ENCODE data around the gene KLHL7. TPM values are rescaled to one million over a fixed set of nuclear protein-coding genes. Genes with fewer than 3 reads are reported as not detected.

KLHL7 gene
- total RNA-seq, 2 donors from 2014 or later, result 37.5 to 54.6 TPM

- Histone ChIP-seq H3K4me1 (ENCODE audit: control insufficient read depth, insufficient read depth, low read length) (peaks cover 5% of the 10 kb centered on the region), H3K9me3 (ENCODE audit: control insufficient read depth, low read length) (no peaks in the 10 kb centered on the region), H3K27me3 (ENCODE audit: control insufficient read depth, insufficient read depth, low read length, poor library complexity, severe bottlenecking) (peaks cover 69% of the 10 kb centered on the region), H3K9ac (ENCODE audit: extremely low read depth, low read length, poor library complexity, severe bottlenecking) (no peak overlapping the region), H3K4me3 (ENCODE audit: low read length) (no peak overlapping the region), H3K36me3 (ENCODE audit: control insufficient read depth, insufficient read depth, low read length) (no peaks in the 10 kb centered on the region), H3K27ac (ENCODE audit: low read depth, low read length) (no peak overlapping the region)
- Mint-ChIP-seq H3K36me3 (ENCODE audit: low read depth) (no peaks in the 10 kb centered on the region), H3K4me3 (no peak overlapping the region), H3K27ac (no peak overlapping the region), H3K9me3 (no peaks in the 10 kb centered on the region), H3K27me3 (ENCODE audit: insufficient read depth) (peaks cover 48% of the 10 kb centered on the region), H3K4me1 (peaks cover 31% of the 10 kb centered on the region)
- 71% methylated on average over 2 of the region's 2 CpGs; no CpG with 5 or more reads in 1 of the 2 experiments for WGBS, 2 experiments (ENCODE audit: insufficient coverage in 1 of 2, insufficient read length in 1 of 2)
- no peak for DNase-seq
- TF ChIP-seq CTCF (conservative IDR thresholded peaks at IDR 0.05), result no peak
Measured at GRCh38 chr7:23074443-23075261, 30.9 kb upstream of the KLHL7 start.

DNA sequence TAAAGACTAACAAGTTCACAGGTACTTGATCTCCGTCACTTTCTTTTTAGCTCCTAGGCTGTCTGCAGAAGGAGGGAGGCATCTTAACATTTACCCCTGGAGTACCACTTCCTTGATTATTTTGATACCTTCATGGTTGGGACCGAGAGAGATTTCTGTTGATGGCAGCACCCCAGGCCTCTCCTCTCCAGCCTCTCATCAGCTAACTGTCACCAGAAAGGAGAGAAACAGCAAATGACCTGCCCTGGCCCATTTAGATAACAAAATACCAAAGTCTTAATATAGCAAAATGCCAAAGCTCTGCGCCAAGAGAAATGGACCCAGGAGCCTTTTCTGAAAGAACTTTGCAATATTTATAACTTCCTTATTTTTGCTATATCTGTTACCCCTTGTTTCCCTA is 30.0 kb upstream of the KLHL7 start:
- Mint-ChIP-seq H3K27ac (no peak overlapping the region), H3K4me3 (no peak overlapping the region), H3K4me1 (peaks cover 31% of the 10 kb centered on the region), H3K9me3 (no peaks in the 10 kb centered on the region), H3K27me3 (ENCODE audit: insufficient read depth) (peaks cover 52% of the 10 kb centered on the region), H3K36me3 (ENCODE audit: low read depth) (no peaks in the 10 kb centered on the region)
- Histone ChIP-seq H3K27ac (ENCODE audit: low read depth, low read length) (no peak overlapping the region), H3K4me1 (ENCODE audit: control insufficient read depth, insufficient read depth, low read length) (peaks cover 5% of the 10 kb centered on the region), H3K9ac (ENCODE audit: extremely low read depth, low read length, poor library complexity, severe bottlenecking) (no peak overlapping the region), H3K36me3 (ENCODE audit: control insufficient read depth, insufficient read depth, low read length) (no peaks in the 10 kb centered on the region), H3K9me3 (ENCODE audit: control insufficient read depth, low read length) (no peaks in the 10 kb centered on the region), H3K27me3 (ENCODE audit: control insufficient read depth, insufficient read depth, low read length, poor library complexity, severe bottlenecking) (peaks cover 76% of the 10 kb centered on the region), H3K4me3 (ENCODE audit: low read length) (no peak overlapping the region)
- WGBS, 2 experiments (ENCODE audit: insufficient coverage in 1 of 2, insufficient read length in 1 of 2), result 86% methylated on average over 3 of the region's 3 CpGs; no CpG with 5 or more reads in 1 of the 2 experiments
- no peak for TF ChIP-seq CTCF (conservative IDR thresholded peaks at IDR 0.05)
- DNase-seq, result no peak

DNA sequence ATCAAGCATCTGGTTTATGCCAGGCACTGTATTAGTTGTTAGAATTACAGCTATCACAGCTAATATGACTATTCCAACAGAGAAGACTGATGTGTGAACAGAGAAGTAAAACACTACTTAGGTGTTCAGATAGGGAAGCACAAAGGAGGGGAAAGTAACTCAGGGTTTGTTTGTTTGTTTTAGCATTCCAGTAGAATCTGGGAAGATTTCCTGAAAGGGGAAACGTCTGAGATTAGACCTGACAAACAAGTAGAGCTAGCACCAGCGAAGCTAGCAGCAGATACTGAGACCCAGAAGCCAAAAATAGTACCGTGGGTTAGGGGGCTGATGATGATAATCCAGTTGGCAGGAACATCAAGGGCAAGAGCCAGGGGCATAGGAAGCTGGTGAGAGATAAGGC is 28.8 kb upstream of the KLHL7 start:
- H3K9me3 Mint-ChIP-seq, result no peaks in the 10 kb centered on the region
- H3K4me3 Mint-ChIP-seq, result no peak overlapping the region

More for the DNA sequence above, 28.8 kb upstream of the KLHL7 start:
- no peaks in the 10 kb centered on the region for H3K36me3 ChIP-seq (ENCODE audit: control insufficient read depth, insufficient read depth, low read length)
- H3K27me3 ChIP-seq (ENCODE audit: control insufficient read depth, insufficient read depth, low read length, poor library complexity, severe bottlenecking), result peaks cover 88% of the 10 kb centered on the region
- no peaks in the 10 kb centered on the region for H3K9me3 ChIP-seq (ENCODE audit: control insufficient read depth, low read length)
- no peak overlapping the region for H3K27ac ChIP-seq (ENCODE audit: low read depth, low read length)
- TF ChIP-seq CTCF (conservative IDR thresholded peaks at IDR 0.05), result no peak
- DNase-seq, result no peak
- no peak overlapping the region for H3K4me3 ChIP-seq (ENCODE audit: low read length)
- H3K36me3 Mint-ChIP-seq (ENCODE audit: low read depth), result no peaks in the 10 kb centered on the region
- H3K27me3 Mint-ChIP-seq (ENCODE audit: insufficient read depth), result peaks cover 62% of the 10 kb centered on the region
- H3K4me1 ChIP-seq (ENCODE audit: control insufficient read depth, insufficient read depth, low read length), result peaks cover 5% of the 10 kb centered on the region
- peaks cover 31% of the 10 kb centered on the region for H3K4me1 Mint-ChIP-seq
- no peak overlapping the region for H3K9ac ChIP-seq (ENCODE audit: extremely low read depth, low read length, poor library complexity, severe bottlenecking)
- 22 to 42% methylated on average over 3 of the region's 3 CpGs for WGBS, 2 experiments (ENCODE audit: insufficient coverage in 1 of 2, insufficient read length in 1 of 2)
- peak overlapping the region; percentile 22 for H3K27ac Mint-ChIP-seq

All from endodermal cell (in vitro differentiated cells).